Tibial nerve (tissue), 4 donors: ENCODE measurements around the gene POLH. TPM values are rescaled to one million over a fixed set of nuclear protein-coding genes. Genes with fewer than 3 reads are reported as not detected.
"Not testable (repeated sequence)": the region's sequence is repeated elsewhere in the genome, so short reads cannot be mapped to it uniquely, and the experiment has no call there.

Source experiments
- DNase-seq, 2 donors: peaks; one replicate each; pipeline ENCODE4 v3.0.0-alpha.2; 2019; ENCODE audit warnings: low spot score in 2 of 2
- H3K27ac ChIP-seq, 4 donors: fragments of 200-600 bp; sonication (generic) in 3 of 4; one replicate each; pipeline ENCODE4 v1.5.1; 2017 to 2019; ENCODE audit warnings: mild to moderate bottlenecking in 1 of 4
- H3K27me3 ChIP-seq, 2 donors: fragments of 200-600 bp; sonication (generic) in 1 of 2; one replicate each; pipeline versions ENCODE4 v1.5.1 to v1.6.0; 2017 to 2019
- H3K36me3 ChIP-seq, 3 donors: fragments of 200-600 bp; sonication (generic); one replicate each; pipeline ENCODE4 v1.5.1; 2018 to 2019
- H3K4me1 ChIP-seq, 4 donors: fragments of 200-600 bp; sonication (generic) in 3 of 4; one replicate each; pipeline ENCODE4 v1.5.1; 2017 to 2019
- H3K4me3 ChIP-seq, 4 donors: fragments of 200-600 bp; sonication (generic) in 3 of 4; one replicate each; pipeline ENCODE4 v1.5.1; 2017 to 2019; ENCODE audit warnings: mild to moderate bottlenecking in 1 of 4, moderate library complexity in 1 of 4
- H3K9me3 ChIP-seq, 4 donors: fragments of 200-600 bp; sonication (generic) in 3 of 4; one replicate each; pipeline ENCODE4 v1.5.1; 2017 to 2019
- CTCF ChIP-seq, 5 experiments: fragments of 200-600 bp in 3 of 5; fragments of 450-650 bp in 2 of 5; sonication (generic) in 3 of 5; IDR thresholded peaks; one replicate each; pipeline ENCODE4 v1.5.1; 2016 to 2019; ENCODE audit warnings: antibody characterized with exemption in 5 of 5, mild to moderate bottlenecking in 3 of 5, moderate library complexity in 2 of 5
- EP300 ChIP-seq, 2 donors: sonication (generic); formaldehyde crosslinking; IDR thresholded peaks; one replicate each; pipeline ENCODE4 v1.6.1; 2017; ENCODE audit warnings: antibody characterized with exemption in 2 of 2, mild to moderate bottlenecking in 1 of 2
- POLR2A ChIP-seq, 2 donors: fragments of 450-650 bp; IDR thresholded peaks; one replicate each; pipeline ENCODE4 v1.6.1; 2017; ENCODE audit warnings: antibody characterized with exemption in 2 of 2, mild to moderate bottlenecking in 2 of 2, moderate library complexity in 2 of 2
- WGBS, 2 donors: methylation state at CpG; one replicate each; pipeline ENCODE4 v1.1.5; 2018; 5-methylcytosine and 5-hydroxymethylcytosine counted together
- small RNA-seq: library from RNA; depleted of rRNA; stranded (forward); fragments of <200 nt; gene quantifications from one replicate; pipeline ENCODE3, GENCODE V24; 2016
- total RNA-seq, 4 donors: library from RNA; depleted of rRNA; stranded (reverse); fragments of >200 nt; gene quantifications; one replicate each; pipeline ENCODE4 v1.1.0, GENCODE V29; 2016

POLH gene
- total RNA-seq, 4 donors from 2014 or later = 6.0 to 9.2 (median 8.5) TPM

GRCh38 chr6:43657221-43657802, 81.3 kb downstream of the POLH start:
- Histone ChIP-seq H3K4me3 (no peak overlapping the region), H3K27ac (no peak overlapping the region), H3K9me3 (no peaks in the 10 kb centered on the region), H3K36me3 (peaks cover 0 to 3% (median 0%) of the 10 kb centered on the region in 3 donors), H3K4me1 (no peaks in the 10 kb centered on the region), H3K27me3 (no peaks in the 10 kb centered on the region)
- 91 to 94% methylated on average over 3 of the region's 3 CpGs for whole genome bisulfite sequencing, 2 donors
- TF ChIP-seq EP300 (IDR thresholded peaks at IDR 0.05) (no peak), POLR2A (IDR thresholded peaks at IDR 0.05) (no peak), CTCF (IDR thresholded peaks at IDR 0.05) (no peak)
- DNase-seq = no peak

DNA sequence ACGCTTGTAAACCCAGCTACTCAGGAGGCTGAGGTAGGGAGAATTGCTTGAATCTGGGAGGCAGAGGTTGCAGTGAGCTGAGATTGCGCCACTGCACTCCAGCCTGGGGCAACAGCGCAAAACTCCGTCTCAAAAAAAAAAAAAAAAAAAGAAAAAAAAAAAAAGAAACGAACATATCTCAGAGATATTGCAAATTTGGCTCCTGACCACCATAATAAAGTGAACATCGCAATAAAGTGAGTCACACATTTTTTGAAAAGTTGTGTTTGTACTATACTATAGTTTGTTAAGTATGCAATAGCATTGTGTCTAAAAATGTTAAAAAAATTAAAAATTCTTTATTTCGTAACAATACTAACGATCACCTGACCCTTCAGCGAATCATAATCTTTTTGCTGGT, 82.2 kb downstream of the POLH start:
- Histone ChIP-seq H3K4me1 (no peaks in the 10 kb centered on the region), H3K27me3 (no peaks in the 10 kb centered on the region), H3K36me3 (peaks cover 0 to 3% (median 0%) of the 10 kb centered on the region in 3 donors), H3K9me3 (no peaks in the 10 kb centered on the region), H3K27ac (no peak overlapping the region), H3K4me3 (no peak overlapping the region)
- WGBS, 2 donors = 88 to 92% methylated on average over 9 of the region's 9 CpGs
- DNase-seq = no peak
- TF ChIP-seq EP300 (IDR thresholded peaks at IDR 0.05) (no peak), POLR2A (IDR thresholded peaks at IDR 0.05) (no peak), CTCF (IDR thresholded peaks at IDR 0.05) (no peak)

DNA sequence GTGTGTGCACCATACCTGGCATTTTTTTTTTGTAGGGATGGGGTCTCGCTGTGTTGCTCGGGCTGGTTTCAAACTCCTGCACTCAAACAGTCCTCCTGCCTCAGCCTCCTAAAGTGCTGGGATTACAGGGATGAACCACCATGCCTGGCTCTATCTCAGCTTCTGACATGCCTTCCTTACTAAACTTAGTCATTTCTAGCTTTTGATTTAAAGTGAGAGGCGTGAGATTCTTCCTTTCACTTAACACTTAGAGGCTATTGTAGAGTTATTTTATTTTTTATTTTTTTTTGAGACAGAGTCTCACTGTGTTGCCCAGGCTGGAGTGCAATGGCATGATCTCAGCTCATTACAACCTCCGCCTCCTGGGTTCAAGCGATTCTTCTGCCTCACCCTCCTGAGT, 87.0 kb downstream of the POLH start:
- not testable (repeated sequence) for H3K36me3 ChIP-seq, H3K9me3 ChIP-seq, H3K27ac ChIP-seq, H3K27me3 ChIP-seq, DNase-seq, H3K4me3 ChIP-seq
- 90 to 92% methylated on average over 5 of the region's 5 CpGs for WGBS, 2 donors
- peaks cover 0 to 11% (median 5%) of the 10 kb centered on the region in 4 donors for H3K4me1 ChIP-seq

Small RNA genes within 50 kb of the gene (small RNA-seq; reads per million reads assigned to genes)
- not detected for gene RF00426

Other genes with a start within 250 kb of the POLH start
- 10 to 100 TPM; 18.4 to 26.4 (median 22.9) TPM for gene ZNF318, start 206.5 kb upstream of the POLH start, total RNA-seq
- gene ABCC10, start 148.6 kb upstream of the POLH start, total RNA-seq = 10 to 100 TPM; 14.9 to 35.9 (median 27.1) TPM
- 1 to 10 TPM in 2 of 4 donors, not detected in 2; 1.0 to 3.5 TPM for gene DLK2, start 120.6 kb upstream of the POLH start, total RNA-seq
- gene TJAP1, start 98.6 kb upstream of the POLH start, total RNA-seq = 10 to 100 TPM; 30.2 to 43.8 (median 32.3) TPM
- gene LRRC73, start 65.8 kb upstream of the POLH start, total RNA-seq = 1 to 10 TPM in 3 of 4 donors, under 1 TPM in 1; 0.59 to 2.4 (median 1.3) TPM
- gene YIPF3, start 59.3 kb upstream of the POLH start, total RNA-seq = 100 to 1,000 TPM in 1 of 4 donors, 10 to 100 TPM in 3; 61.7 to 105 (median 77.9) TPM
- gene POLR1C, start 59.1 kb upstream of the POLH start, total RNA-seq = 10 to 100 TPM; 24.5 to 45.5 (median 29.7) TPM
- 10 to 100 TPM; 12.5 to 38.3 (median 32.8) TPM for gene XPO5, start 147 bp upstream of the POLH start, total RNA-seq
- 10 to 100 TPM; 33.2 to 58.5 (median 39.7) TPM for gene GTPBP2, start 53.1 kb downstream of the POLH start, total RNA-seq
- 10 to 100 TPM; 16.3 to 36.9 (median 21.5) TPM for gene MAD2L1BP, start 59.7 kb downstream of the POLH start, total RNA-seq
- under 1 TPM in 3 of 4 donors, not detected in 1; 0.30 to 0.66 (median 0.63) TPM for gene RSPH9, start 68.9 kb downstream of the POLH start, total RNA-seq
- gene MRPS18A, start 111.6 kb downstream of the POLH start, total RNA-seq = 10 to 100 TPM; 38.1 to 45.8 (median 43.9) TPM
- gene VEGFA, start 194.0 kb downstream of the POLH start, total RNA-seq = 100 to 1,000 TPM; 175 to 220 (median 177) TPM